H9 (cell line): ENCODE measurements around the gene LASP1NB.

Experiments used
- DNase-seq: peaks from one replicate; pipeline ENCODE4 v3.0.0-alpha.2; 2017
- H2AFZ ChIP-seq: one replicate; pipeline ENCODE4 v1.6.1; 2013; ENCODE audit warnings: mild to moderate bottlenecking, low read length, control low read depth, moderate library complexity
- H2AK5ac ChIP-seq: 2 replicates; pipeline ENCODE4 v1.6.1; 2013; ENCODE audit warnings: low read length, control low read depth, mixed read lengths; ENCODE audit not compliant: insufficient read length
- H2BK120ac ChIP-seq: one replicate; pipeline ENCODE4 v1.6.1; 2013; ENCODE audit warnings: low read depth, mild to moderate bottlenecking, low read length, control low read depth, inconsistent platforms; ENCODE audit not compliant: poor library complexity, severe bottlenecking
- H2BK12ac ChIP-seq: 2 replicates; pipeline ENCODE4 v1.6.1; 2013; ENCODE audit warnings: low read length, control low read depth, mixed read lengths, low read depth; ENCODE audit not compliant: insufficient read length
- H2BK15ac ChIP-seq: 2 replicates; pipeline ENCODE4 v1.6.1; 2013; ENCODE audit warnings: low read depth, low read length, control low read depth
- H2BK20ac ChIP-seq: one replicate; pipeline ENCODE4 v1.6.1; 2013; ENCODE audit warnings: low read depth, mild to moderate bottlenecking, low read length, control low read depth, inconsistent platforms; ENCODE audit not compliant: poor library complexity, severe bottlenecking
- H2BK5ac ChIP-seq: 2 replicates; pipeline ENCODE4 v1.6.1; 2013; ENCODE audit warnings: low read length, control low read depth, mixed read lengths; ENCODE audit not compliant: insufficient read length
- H3K14ac ChIP-seq: 2 replicates; pipeline ENCODE4 v1.6.1; 2013; ENCODE audit warnings: low read length, control low read depth; ENCODE audit not compliant: insufficient read depth
- H3K18ac ChIP-seq: 2 replicates; pipeline ENCODE4 v1.6.1; 2013; ENCODE audit warnings: low read depth, mild to moderate bottlenecking, mixed read lengths, low read length, control low read depth; ENCODE audit not compliant: insufficient read length
- H3K23ac ChIP-seq: 2 replicates; pipeline ENCODE4 v1.6.1; 2013; ENCODE audit warnings: low read length, control low read depth, mixed read lengths, low read depth; ENCODE audit not compliant: insufficient read length
- H3K23me2 ChIP-seq: 2 replicates; pipeline ENCODE4 v1.6.1; 2013; ENCODE audit warnings: low read depth, mild to moderate bottlenecking, mixed read lengths, low read length, control low read depth; ENCODE audit not compliant: insufficient read length, poor library complexity, severe bottlenecking
- H3K27ac ChIP-seq: 2 replicates; pipeline ENCODE4 v1.5.1; 2013; ENCODE audit warnings: low read length, control low read depth, mixed read lengths, low read depth; ENCODE audit not compliant: insufficient read length
- H3K27me3 ChIP-seq: 2 replicates; pipeline ENCODE4 v1.6.1; 2013; ENCODE audit warnings: low read length, control low read depth, inconsistent platforms; ENCODE audit not compliant: insufficient read depth
- H3K4ac ChIP-seq: 2 replicates; pipeline ENCODE4 v1.6.1; 2013; ENCODE audit warnings: low read depth, mild to moderate bottlenecking, control low read depth, inconsistent platforms, low read length, moderate library complexity
- H3K4me1 ChIP-seq: 2 replicates; pipeline ENCODE4 v1.6.1; 2013; ENCODE audit warnings: low read length, control low read depth, inconsistent platforms; ENCODE audit not compliant: insufficient read depth
- H3K4me2 ChIP-seq: 2 replicates; pipeline ENCODE4 v1.6.1; 2013; ENCODE audit warnings: low read length, control low read depth, mixed read lengths; ENCODE audit not compliant: insufficient read length, insufficient read depth
- H3K56ac ChIP-seq: 2 replicates; pipeline ENCODE4 v1.6.1; 2013; ENCODE audit warnings: low read depth, mild to moderate bottlenecking, mixed read lengths, low read length, control low read depth; ENCODE audit not compliant: insufficient read length
- H3K79me1 ChIP-seq: 2 replicates; pipeline ENCODE4 v1.6.1; 2013; ENCODE audit warnings: low read depth, mild to moderate bottlenecking, moderate library complexity, low read length, control low read depth, inconsistent platforms; ENCODE audit not compliant: insufficient read depth, poor library complexity, severe bottlenecking
- H3K79me2 ChIP-seq: 2 replicates; pipeline ENCODE4 v1.6.1; 2013; ENCODE audit warnings: low read length, control low read depth, inconsistent platforms; ENCODE audit not compliant: insufficient read depth
- H3K9ac ChIP-seq: 2 replicates; pipeline ENCODE4 v1.6.1; 2013; ENCODE audit warnings: low read length, control low read depth, mixed read lengths; ENCODE audit not compliant: insufficient read length; ENCODE audit errors: extremely low read depth
- H3K9me3 ChIP-seq: one replicate; pipeline ENCODE4 v1.6.1; 2013; ENCODE audit warnings: low read depth, low read length, inconsistent platforms; ENCODE audit not compliant: control insufficient read depth
- H3T11ph ChIP-seq: one replicate; pipeline ENCODE4 v1.6.1; 2013; ENCODE audit warnings: mild to moderate bottlenecking, low read length, control low read depth, inconsistent platforms
- H4K20me1 ChIP-seq: one replicate; pipeline ENCODE4 v1.6.1; 2013; ENCODE audit not compliant: control insufficient read depth, insufficient read length, insufficient read depth
- H4K5ac ChIP-seq: 2 replicates; pipeline ENCODE4 v1.6.1; 2013; ENCODE audit warnings: low read depth, mild to moderate bottlenecking, mixed read lengths, low read length, control low read depth; ENCODE audit not compliant: insufficient read length
- H4K8ac ChIP-seq: replicated peaks from 2 replicates; pipeline ENCODE4 v1.6.1; 2013; ENCODE audit warnings: low read length, control low read depth, mixed read lengths, low read depth; ENCODE audit not compliant: insufficient read length
- H4K91ac ChIP-seq: 2 replicates; pipeline ENCODE4 v1.6.1; 2013; ENCODE audit warnings: low read depth, mild to moderate bottlenecking, moderate library complexity, mixed read lengths, low read length, control low read depth; ENCODE audit not compliant: insufficient read length
- H3K27ac Mint-ChIP-seq, 3 experiments: 2 replicates in 2 of 3; 3 replicates in 1 of 3; pipeline ENCODE4 v1.8.0; 2020 to 2021; ENCODE audit warnings: mixed read lengths in 3 of 3, mild to moderate bottlenecking in 1 of 3, moderate library complexity in 1 of 3
- H3K27me3 Mint-ChIP-seq: 2 replicates; pipeline ENCODE4 v1.8.0; 2021; ENCODE audit warnings: low read depth, mild to moderate bottlenecking, moderate library complexity, mixed read lengths
- H3K36me3 Mint-ChIP-seq, 3 experiments: 2 replicates in 2 of 3; 3 replicates in 1 of 3; pipeline ENCODE4 v1.8.0; 2020 to 2021; ENCODE audit warnings: low read depth in 3 of 3, mixed read lengths in 3 of 3; ENCODE audit not compliant: insufficient read depth in 1 of 3
- H3K4me1 Mint-ChIP-seq, 2 experiments: 2 replicates each; pipeline ENCODE4 v1.8.0; 2020; ENCODE audit warnings: mixed read lengths in 2 of 2
- H3K4me3 Mint-ChIP-seq, 2 experiments: 2 replicates in 1 of 2; 3 replicates in 1 of 2; pipeline ENCODE4 v1.8.0; 2020 to 2021; ENCODE audit warnings: mild to moderate bottlenecking in 2 of 2, mixed read lengths in 2 of 2, moderate library complexity in 1 of 2
- H3K9me3 Mint-ChIP-seq, 2 experiments: 2 replicates in 1 of 2; 3 replicates in 1 of 2; pipeline ENCODE4 v1.8.0; 2020; ENCODE audit warnings: mild to moderate bottlenecking in 2 of 2, mixed read lengths in 2 of 2, moderate library complexity in 1 of 2
- CTCF ChIP-seq: fragments of 200-600 bp; sonication (generic); conservative IDR thresholded peaks from 3 replicates; pipeline ENCODE4 v1.8.0; 2021; ENCODE audit warnings: antibody characterized with exemption, mild to moderate bottlenecking
- WGBS: extraction: QIAGEN DNeasy Blood & Tissue Kit; methylation state at CpG from one replicate; pipeline ENCODE4 v1.1.7; 2013; ENCODE audit warnings: missing lambda C conversion rate, low lambda C conversion rate, mixed read lengths; ENCODE audit not compliant: insufficient read length; ENCODE audit errors: extremely low coverage; 5-methylcytosine and 5-hydroxymethylcytosine counted together

LASP1NB gene

GRCh38 chr17:38882870-38883269 is 42.5 kb upstream of the LASP1NB start:
- H3K4me3 Mint-ChIP-seq = no peak overlapping the region; a peak in 1 of 5 replicates

More at GRCh38 chr17:38882870-38883269, 42.5 kb upstream of the LASP1NB start:
- Histone ChIP-seq H2AFZ (no peak overlapping the region), H3K79me2 (peaks cover 2% of the 10 kb centered on the region; the same call in 1 of the 2 replicates), H4K91ac (no peak overlapping the region), H2BK15ac (no peak overlapping the region), H3K9me3 (no peaks in the 10 kb centered on the region), H3K23me2 (no peaks in the 10 kb centered on the region), H2BK20ac (no peak overlapping the region), H4K5ac (no peak overlapping the region), H3K79me1 (peaks cover 3% of the 10 kb centered on the region), H4K8ac (no peak overlapping the region), H3K9ac (no peak overlapping the region), H4K20me1 (no peaks in the 10 kb centered on the region), H2BK5ac (no peak overlapping the region), H3K4me2 (no peak overlapping the region), H3K27ac (no peak overlapping the region), H3K27me3 (no peaks in the 10 kb centered on the region), H2BK12ac (no peak overlapping the region), H3K23ac (no peak overlapping the region), H3K4ac (no peak overlapping the region), H3T11ph (no peak overlapping the region), H2BK120ac (no peak overlapping the region), H3K14ac (no peak overlapping the region), H3K18ac (no peak overlapping the region), H2AK5ac (no peak overlapping the region), H3K56ac (no peak overlapping the region), H3K4me1 (peaks cover 9% of the 10 kb centered on the region; the same call in 1 of the 2 replicates)
- no peaks in the 10 kb centered on the region for H3K27me3 Mint-ChIP-seq
- H3K36me3 Mint-ChIP-seq = peaks cover 8 to 53% (median 24%) of the 10 kb centered on the region in 3 experiments; a peak in 5 of 7 replicates
- peak overlapping the region; percentile 11 to 90 (median 85); a peak in 3 of 7 replicates for H3K27ac Mint-ChIP-seq
- no CpG with 5 or more reads among the region's 2 CpGs for WGBS
- TF ChIP-seq CTCF = no peak
- DNase-seq = no peak
- peaks cover 0 to 3% of the 10 kb centered on the region in 2 experiments; a peak in 1 of 5 replicates for H3K9me3 Mint-ChIP-seq
- peaks cover 73 to 89% of the 10 kb centered on the region in 2 experiments for H3K4me1 Mint-ChIP-seq
